ENCODE measurements around the gene ZNF106.

ZNF106 gene

GRCh38 chr15:42367041-42367440, 123.9 kb downstream of the ZNF106 start:
- DNase-seq (ENCODE audit: low spot score), result no peak

GRCh38 chr15:42365921-42366550, 124.9 kb downstream of the ZNF106 start:
- no peak for DNase-seq (ENCODE audit: low spot score)

- no peak for DNase-seq (ENCODE audit: low spot score)
Measured at GRCh38 chr15:42364529-42364928, 126.4 kb downstream of the ZNF106 start.

- DNase-seq (ENCODE audit: low spot score), result no peak
Measured at GRCh38 chr15:42363942-42364341, 127.0 kb downstream of the ZNF106 start.

DNA sequence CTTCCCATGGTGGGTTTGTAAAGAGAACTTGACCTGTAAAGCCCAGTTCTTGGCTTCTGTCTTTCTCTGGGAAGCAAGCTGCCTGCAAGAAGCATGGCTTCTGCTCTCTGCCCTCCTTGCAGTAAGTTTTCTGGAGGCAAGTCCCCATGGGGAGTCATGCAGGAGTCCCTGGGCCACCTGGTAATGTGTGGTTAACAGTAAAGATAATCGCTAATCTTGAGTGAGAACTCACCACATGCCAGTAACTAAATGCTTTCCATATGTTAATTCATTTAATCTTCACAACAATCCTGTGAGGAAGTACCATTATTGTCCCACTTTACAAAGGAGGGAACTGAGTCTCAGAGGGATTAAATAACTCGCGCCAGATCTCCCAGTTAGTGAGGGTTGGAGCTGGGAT, 127.5 kb downstream of the ZNF106 start:
- DNase-seq (ENCODE audit: low spot score), result no peak
